ENCODE data around the gene TSHR. TPM values are rescaled to one million over a fixed set of nuclear protein-coding genes. Genes with fewer than 3 reads are reported as not detected.

TSHR gene
- total and polyA plus RNA-seq, 2 of the 4 experiments (the other 2 are of a cell fraction), result not detected

DNA sequence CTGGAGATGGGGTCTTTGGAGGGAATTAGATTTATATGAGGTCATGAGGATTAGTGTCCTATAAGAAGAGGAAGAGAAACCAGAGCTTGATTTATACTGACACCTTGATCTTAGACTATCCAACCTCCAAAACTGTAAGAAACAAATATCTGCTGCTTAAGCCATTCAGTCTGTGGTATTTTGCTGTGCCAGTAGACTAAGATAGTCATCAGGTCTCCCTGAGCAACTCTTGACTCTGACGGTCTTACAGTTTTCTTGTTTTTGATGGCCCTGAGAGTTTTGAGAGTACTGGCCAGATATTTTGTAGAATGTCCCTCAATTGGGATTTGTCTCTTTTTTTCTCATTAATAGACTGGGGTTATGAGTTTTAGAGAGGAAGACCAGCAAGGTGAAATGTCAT, 51.7 kb downstream of the TSHR start:
- H4K91ac ChIP-seq (ENCODE audit: insufficient read depth, low read depth, low read length), result no peak overlapping the region

More for the DNA sequence above, 51.7 kb downstream of the TSHR start:
- Histone ChIP-seq H4K8ac (ENCODE audit: low read depth in 2 of 2, low read length in 2 of 2) (no peak overlapping the region), H3K4me2 (ENCODE audit: low read depth, low read length) (no peak overlapping the region), H4K20me1 (ENCODE audit: insufficient read depth, low read length) (no peaks in the 10 kb centered on the region), H3K9me3 (ENCODE audit: control insufficient read depth, insufficient read depth, low read length) (no peaks in the 10 kb centered on the region), H3K56ac (ENCODE audit: extremely low read depth, insufficient read depth, low read length) (no peak overlapping the region), H2BK20ac (ENCODE audit: low read depth, low read length) (no peak overlapping the region), H3K9ac (ENCODE audit: low read depth, low read length) (no peak overlapping the region), H2BK5ac (ENCODE audit: low read depth, low read length, poor library complexity, severe bottlenecking) (no peak overlapping the region), H2BK15ac (ENCODE audit: low read depth, low read length) (no peak overlapping the region), H3K27ac (ENCODE audit: insufficient read depth, low read length) (no peak overlapping the region), H3K4ac (ENCODE audit: low read depth, low read length) (no peak overlapping the region), H2AK9ac (replicated peaks; ENCODE audit: low read depth, low read length, poor library complexity) (no peak overlapping the region), H3K4me1 (ENCODE audit: control insufficient read depth, insufficient read depth, low read length) (no peaks in the 10 kb centered on the region), H2AFZ (replicated peaks; ENCODE audit: low read length, poor library complexity) (no peak overlapping the region), H3K27me3 (ENCODE audit: control insufficient read depth, insufficient read depth, low read length) (no peaks in the 10 kb centered on the region), H3K23ac (ENCODE audit: low read depth, low read length) (no peak overlapping the region), H2BK120ac (ENCODE audit: low read depth, low read length) (no peak overlapping the region), H3K4me3 (ENCODE audit: insufficient read depth, low read depth, low read length) (no peak overlapping the region), H3K36me3 (ENCODE audit: control insufficient read depth, insufficient read depth, low read length) (no peaks in the 10 kb centered on the region), H2AK5ac (ENCODE audit: low read depth, low read length) (no peak overlapping the region), H4K5ac (ENCODE audit: low read depth, low read length) (no peak overlapping the region), H3K18ac (ENCODE audit: low read depth, low read length) (no peak overlapping the region), H3K79me1 (ENCODE audit: low read depth in 1 of 2, low read length in 2 of 2) (no peaks in the 10 kb centered on the region), H3K14ac (replicated peaks; ENCODE audit: low read depth, low read length) (no peak overlapping the region), H3K9me1 (ENCODE audit: insufficient read depth, low read length) (no peaks in the 10 kb centered on the region)
- ChIA-PET POLR2A (ENCODE audit: unreplicated experiment) (no interaction called here), CTCF (no interaction called here)
- in situ Hi-C loops (cut with MboI; ENCODE audit: low sequenced_read_pairs) (no loop called here), intact Hi-C loops (cut with micrococcal nuclease) (no loop called here), dilution Hi-C loops (cut with HindIII; ENCODE audit: low sequenced_read_pairs, unreplicated experiment) (no loop called here)
- TF ChIP-seq MAZ (IDR thresholded peaks at IDR 0.05; ENCODE audit: borderline replicate concordance, low read depth, low read length), result no peak
- no peak for TF ChIP-seq SMC3 (IDR thresholded peaks at IDR 0.05; ENCODE audit: low read depth, low read length)
- no peak for TF ChIP-seq BHLHE40 (IDR thresholded peaks at IDR 0.05; ENCODE audit: low read depth, low read length)
- TF ChIP-seq, protein P1, sequence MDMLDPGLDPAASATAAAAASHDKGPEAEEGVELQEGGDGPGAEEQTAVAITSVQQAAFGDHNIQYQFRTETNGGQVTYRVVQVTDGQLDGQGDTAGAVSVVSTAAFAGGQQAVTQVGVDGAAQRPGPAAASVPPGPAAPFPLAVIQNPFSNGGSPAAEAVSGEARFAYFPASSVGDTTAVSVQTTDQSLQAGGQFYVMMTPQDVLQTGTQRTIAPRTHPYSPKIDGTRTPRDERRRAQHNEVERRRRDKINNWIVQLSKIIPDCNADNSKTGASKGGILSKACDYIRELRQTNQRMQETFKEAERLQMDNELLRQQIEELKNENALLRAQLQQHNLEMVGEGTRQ (IDR thresholded peaks at IDR 0.05; ENCODE audit: low read depth, low read length), result no peak
- no peak for TF ChIP-seq POLR2A (IDR thresholded peaks at IDR 0.05; ENCODE audit: low read depth, low read length)
- no TSS peak for BruUV-seq (replicated peaks)
- ATAC-seq (ENCODE audit: low read depth), result no peak
- no CpG with 5 or more reads among the region's 1 CpG for WGBS, 2 experiments (ENCODE audit: extremely low coverage in 2 of 2, insufficient read length in 1 of 2)
- DNase-seq, result no peak
